Measurements from ENCODE around the gene KIF1B. TPM values are rescaled to one million over a fixed set of nuclear protein-coding genes. Genes with fewer than 3 reads are reported as not detected.

KIF1B gene
- total and polyA plus RNA-seq, 10 of the 15 experiments (the other 5 are each of a cell fraction or from before 2014, with no cell fraction given), result 2.1 to 16.5 (median 8.7) TPM

DNA sequence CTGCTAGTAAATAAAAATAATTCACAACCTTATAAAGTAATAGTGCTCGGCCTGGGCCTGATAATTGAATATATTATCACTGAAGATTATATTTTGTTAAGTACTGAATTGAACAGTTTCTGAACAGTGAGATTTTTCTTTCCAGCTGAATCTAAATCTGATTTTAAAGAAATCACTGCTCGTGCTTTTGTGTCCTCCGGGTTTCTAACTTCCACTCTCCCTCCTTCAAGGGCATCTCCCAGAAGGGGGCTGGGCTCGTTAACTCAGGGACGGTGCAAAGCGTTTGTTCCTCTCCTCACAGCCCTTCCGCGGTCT lies 823 bp upstream of the KIF1B start:
- peak; percentile 5 for ATAC-seq
- no TSS peak for BruUV-seq (replicated peaks)
- Histone ChIP-seq H3K27me3 (replicated peaks in 1 of 2; ENCODE audit: control insufficient read depth in 2 of 2, insufficient read depth in 2 of 2, low read length in 1 of 2) (no peaks in the 10 kb centered on the region), H3K4me3 (peak overlapping the region; percentile 90), H3K9ac (ENCODE audit: control insufficient read depth, insufficient read depth, low read length) (peak overlapping the region; percentile 80), H3K36me3 (ENCODE audit: control insufficient read depth in 2 of 2, insufficient read depth in 2 of 2, low read length in 1 of 2) (no peaks in the 10 kb centered on the region), H3K4me1 (ENCODE audit: control insufficient read depth, insufficient read depth, low read length) (no peaks in the 10 kb centered on the region; the same call in 1 of the 2 replicates), H3K9me3 (replicated peaks; ENCODE audit: control insufficient read depth, insufficient read depth, low read length) (no peaks in the 10 kb centered on the region), H4K20me1 (ENCODE audit: control insufficient read depth, insufficient read depth) (no peaks in the 10 kb centered on the region), H3K27ac (ENCODE audit: control insufficient read depth, insufficient read depth) (peak overlapping the region; percentile 46), H3K4me2 (ENCODE audit: control insufficient read depth, insufficient read depth) (peak overlapping the region; percentile 99), H2AFZ (ENCODE audit: control insufficient read depth, low read depth, low read length) (peak overlapping the region; percentile 97), H3K79me2 (ENCODE audit: control insufficient read depth, insufficient read depth, low read length) (peaks cover 15% of the 10 kb centered on the region)
- DNase-seq (ENCODE audit: low read depth, low spot score), result no peak
- RAD21 ChIA-PET (ENCODE audit: unreplicated experiment), result interaction anchor here (0.8 to 4.1 kb wide), 22 partner anchors 11 to 285 kb away, joined by 3 to 46 read pairs (median 4); partner anchors contain the start of genes CENPS and PGD
- FAIRE-seq, result no peak
- intact Hi-C loops (cut with micrococcal nuclease; ENCODE audit: unreplicated experiment) (no loop called here), in situ Hi-C loops (cut with MboI) (no loop called here)
- TF ChIP-seq, protein P1, sequence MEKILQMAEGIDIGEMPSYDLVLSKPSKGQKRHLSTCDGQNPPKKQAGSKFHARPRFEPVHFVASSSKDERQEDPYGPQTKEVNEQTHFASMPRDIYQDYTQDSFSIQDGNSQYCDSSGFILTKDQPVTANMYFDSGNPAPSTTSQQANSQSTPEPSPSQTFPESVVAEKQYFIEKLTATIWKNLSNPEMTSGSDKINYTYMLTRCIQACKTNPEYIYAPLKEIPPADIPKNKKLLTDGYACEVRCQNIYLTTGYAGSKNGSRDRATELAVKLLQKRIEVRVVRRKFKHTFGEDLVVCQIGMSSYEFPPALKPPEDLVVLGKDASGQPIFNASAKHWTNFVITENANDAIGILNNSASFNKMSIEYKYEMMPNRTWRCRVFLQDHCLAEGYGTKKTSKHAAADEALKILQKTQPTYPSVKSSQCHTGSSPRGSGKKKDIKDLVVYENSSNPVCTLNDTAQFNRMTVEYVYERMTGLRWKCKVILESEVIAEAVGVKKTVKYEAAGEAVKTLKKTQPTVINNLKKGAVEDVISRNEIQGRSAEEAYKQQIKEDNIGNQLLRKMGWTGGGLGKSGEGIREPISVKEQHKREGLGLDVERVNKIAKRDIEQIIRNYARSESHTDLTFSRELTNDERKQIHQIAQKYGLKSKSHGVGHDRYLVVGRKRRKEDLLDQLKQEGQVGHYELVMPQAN (conservative IDR thresholded peaks at IDR 0.05), result no peak
- TF ChIP-seq POLR2A (IDR thresholded peaks at IDR 0.05; ENCODE audit: low read depth, low read length), result no peak
- no peak for TF ChIP-seq TAF1 (IDR thresholded peaks at IDR 0.05; ENCODE audit: borderline replicate concordance, low read depth, low read length)
- TF ChIP-seq MTA3 (IDR thresholded peaks at IDR 0.05; ENCODE audit: borderline replicate concordance, low read length), result no peak
- TF ChIP-seq, protein P2, sequence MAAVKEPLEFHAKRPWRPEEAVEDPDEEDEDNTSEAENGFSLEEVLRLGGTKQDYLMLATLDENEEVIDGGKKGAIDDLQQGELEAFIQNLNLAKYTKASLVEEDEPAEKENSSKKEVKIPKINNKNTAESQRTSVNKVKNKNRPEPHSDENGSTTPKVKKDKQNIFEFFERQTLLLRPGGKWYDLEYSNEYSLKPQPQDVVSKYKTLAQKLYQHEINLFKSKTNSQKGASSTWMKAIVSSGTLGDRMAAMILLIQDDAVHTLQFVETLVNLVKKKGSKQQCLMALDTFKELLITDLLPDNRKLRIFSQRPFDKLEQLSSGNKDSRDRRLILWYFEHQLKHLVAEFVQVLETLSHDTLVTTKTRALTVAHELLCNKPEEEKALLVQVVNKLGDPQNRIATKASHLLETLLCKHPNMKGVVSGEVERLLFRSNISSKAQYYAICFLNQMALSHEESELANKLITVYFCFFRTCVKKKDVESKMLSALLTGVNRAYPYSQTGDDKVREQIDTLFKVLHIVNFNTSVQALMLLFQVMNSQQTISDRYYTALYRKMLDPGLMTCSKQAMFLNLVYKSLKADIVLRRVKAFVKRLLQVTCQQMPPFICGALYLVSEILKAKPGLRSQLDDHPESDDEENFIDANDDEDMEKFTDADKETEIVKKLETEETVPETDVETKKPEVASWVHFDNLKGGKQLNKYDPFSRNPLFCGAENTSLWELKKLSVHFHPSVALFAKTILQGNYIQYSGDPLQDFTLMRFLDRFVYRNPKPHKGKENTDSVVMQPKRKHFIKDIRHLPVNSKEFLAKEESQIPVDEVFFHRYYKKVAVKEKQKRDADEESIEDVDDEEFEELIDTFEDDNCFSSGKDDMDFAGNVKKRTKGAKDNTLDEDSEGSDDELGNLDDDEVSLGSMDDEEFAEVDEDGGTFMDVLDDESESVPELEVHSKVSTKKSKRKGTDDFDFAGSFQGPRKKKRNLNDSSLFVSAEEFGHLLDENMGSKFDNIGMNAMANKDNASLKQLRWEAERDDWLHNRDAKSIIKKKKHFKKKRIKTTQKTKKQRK (IDR thresholded peaks at IDR 0.05; ENCODE audit: low read depth, low read length), result no peak
- no peak for TF ChIP-seq ETV6 (conservative IDR thresholded peaks at IDR 0.05 in 1 of 2, IDR thresholded peaks at IDR 0.05 in 1 of 2; ENCODE audit: borderline replicate concordance in 1 of 2, low read depth in 1 of 2)
- TF ChIP-seq NR2F1 (conservative IDR thresholded peaks at IDR 0.05), result no peak
- no peak for TF ChIP-seq YBX1 (IDR thresholded peaks at IDR 0.05)
- TF ChIP-seq ZNF24 (IDR thresholded peaks at IDR 0.05), result no peak
- no peak for TF ChIP-seq JUND (IDR thresholded peaks at IDR 0.05; ENCODE audit: low read depth, low read length)
- TF ChIP-seq CHD4 (IDR thresholded peaks at IDR 0.05), result no peak
- no peak for TF ChIP-seq EZH2 (IDR thresholded peaks at IDR 0.05; ENCODE audit: borderline replicate concordance, control insufficient read depth, low read depth, low read length)
- no peak for TF ChIP-seq TCF7 (IDR thresholded peaks at IDR 0.05; ENCODE audit: borderline replicate concordance)
- no peak for TF ChIP-seq ESRRA (IDR thresholded peaks at IDR 0.05; ENCODE audit: low read length)
- no peak for TF ChIP-seq MEF2A (IDR thresholded peaks at IDR 0.05; ENCODE audit: insufficient read depth, low read depth, low read length)
- TF ChIP-seq STAT1 (conservative IDR thresholded peaks at IDR 0.05), result no peak
- TF ChIP-seq IKZF1 (conservative IDR thresholded peaks at IDR 0.05), result no peak
- no peak for TF ChIP-seq SREBF2 (IDR thresholded peaks at IDR 0.05; ENCODE audit: low read length)
- WGBS (ENCODE audit: insufficient coverage, insufficient replicate concordance, low lambda C conversion rate, missing lambda C conversion rate), result 1% methylated on average over 8 of the region's 8 CpGs
- SMC1A ChIA-PET (ENCODE audit: uncharacterized antibody, unreplicated experiment), result interaction anchor here (0.8 to 2.9 kb wide), 20 partner anchors 9 to 258 kb away, joined by 3 to 57 read pairs (median 4); partner anchors contain the start of gene PGD
- CTCF ChIA-PET, result interaction anchor here (0.7 to 4.5 kb wide), 41 partner anchors 8 to 583 kb away, joined by 3 to 110 read pairs (median 6); partner anchors contain the start of genes CENPS and PGD
- POLR2A ChIA-PET, result interaction anchor here (0.6 to 1.3 kb wide), 6 partner anchors 45 to 266 kb away, joined by 3 to 5 read pairs (median 3); partner anchors contain the start of genes LZIC and NMNAT1
